Glomerular visceral epithelial cell (primary cell): ENCODE results near the gene RBPJL.
"Not testable (repeated sequence)": the region's sequence is repeated elsewhere in the genome, so short reads cannot be mapped to it uniquely, and the experiment has no call there.

ENCODE experiments used
- DNase-seq: peaks from one replicate; pipeline ENCODE4 v3.0.0-alpha.2; 2016; ENCODE audit errors: extremely low spot score

RBPJL gene

DNA sequence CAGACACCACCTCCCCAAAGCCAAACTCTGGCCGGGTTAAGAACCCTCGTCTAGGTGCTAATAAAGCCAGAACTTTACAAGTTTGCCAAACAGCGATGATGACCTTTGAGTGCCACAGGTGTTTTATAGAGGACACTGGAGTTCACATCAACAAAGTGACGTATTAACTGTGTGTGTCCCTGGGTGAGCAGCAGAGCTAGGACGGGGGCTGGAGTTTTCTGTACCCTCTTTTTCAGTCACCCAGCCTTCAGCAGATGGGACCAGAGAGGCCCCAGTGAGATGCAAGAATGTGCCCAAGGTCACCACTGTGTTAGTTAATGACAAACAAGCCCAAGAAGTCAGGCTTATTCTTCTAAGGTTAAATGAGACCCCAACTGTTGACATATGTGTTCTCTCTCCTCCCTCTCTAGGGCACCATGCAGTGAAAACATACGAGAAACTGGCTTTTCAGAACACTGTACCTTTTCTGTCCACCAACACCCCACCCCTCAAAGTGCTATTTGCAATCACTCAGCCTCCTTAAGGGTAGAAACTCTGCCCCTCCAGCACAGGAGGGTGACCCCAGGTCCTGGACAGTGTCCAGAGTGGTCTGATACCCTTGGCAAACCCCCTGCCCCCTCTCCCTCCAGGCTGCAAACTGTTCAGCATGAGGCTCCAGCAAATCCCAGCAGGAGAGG, 36.4 kb downstream of the RBPJL start:
- no peak for DNase-seq

DNA sequence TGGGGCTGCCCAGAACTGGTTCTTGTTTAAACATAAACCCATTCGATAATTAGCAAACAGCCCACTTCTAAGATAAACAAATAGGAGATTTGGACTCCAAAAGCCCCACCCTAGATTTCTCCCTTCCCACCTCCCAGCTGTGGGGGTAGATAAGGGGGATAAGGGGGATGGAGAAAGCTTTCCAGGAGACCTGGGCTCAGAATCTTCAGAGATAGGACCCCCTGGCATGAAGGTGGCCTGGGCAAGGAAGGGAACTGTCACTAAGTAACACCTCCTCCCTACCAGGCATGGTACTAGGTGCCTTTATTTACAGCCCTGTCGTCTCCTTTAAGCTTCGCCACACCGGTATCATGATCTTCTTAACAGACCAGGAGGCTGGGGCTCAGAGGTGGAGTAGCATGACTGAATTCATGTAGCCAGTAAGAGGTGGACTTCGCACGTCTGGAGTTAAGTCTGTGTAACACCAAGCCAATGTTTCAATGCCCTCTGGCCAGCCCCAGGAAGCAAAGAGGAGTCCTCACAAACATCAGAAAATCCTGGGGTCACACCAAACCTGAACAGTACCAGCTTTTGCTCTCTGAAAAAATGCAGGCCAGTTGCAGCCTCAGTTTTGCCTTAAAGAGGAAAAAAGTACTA, 37.0 kb downstream of the RBPJL start:
- DNase-seq = peak; percentile 46

DNA sequence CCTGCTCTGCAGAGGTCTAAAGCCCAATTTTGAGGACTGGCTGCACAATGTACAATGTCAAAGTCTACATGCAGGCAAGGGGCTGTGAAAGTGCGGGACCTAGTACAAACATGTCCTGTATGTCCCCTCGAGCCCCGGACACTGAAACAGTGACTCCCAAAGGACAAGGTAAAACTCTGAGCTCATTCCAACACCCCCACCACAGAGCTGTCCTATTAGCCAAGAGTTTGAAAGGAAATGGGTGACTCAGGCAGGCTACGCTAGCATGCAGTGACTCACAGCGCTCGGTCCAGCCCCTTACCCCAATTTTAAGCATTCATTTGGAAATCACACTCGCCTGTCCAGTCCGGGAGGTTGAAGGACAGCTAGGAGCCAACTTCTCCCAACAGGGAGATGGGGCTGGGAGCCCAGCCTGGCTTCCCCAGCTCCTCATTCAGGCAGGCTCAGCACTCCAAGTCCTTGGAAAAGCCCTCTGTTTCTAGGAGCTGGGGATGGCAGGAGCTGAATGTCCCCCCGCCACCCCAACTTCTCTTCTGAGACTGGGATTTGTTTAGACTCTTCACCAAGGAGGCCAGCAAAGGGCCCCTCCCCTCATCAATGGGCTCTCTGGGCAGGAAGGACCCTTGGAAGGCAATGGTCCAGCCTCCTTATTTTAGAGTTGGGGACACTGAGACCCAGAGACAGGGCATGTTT, 37.7 kb downstream of the RBPJL start:
- DNase-seq = peak; percentile 93

DNA sequence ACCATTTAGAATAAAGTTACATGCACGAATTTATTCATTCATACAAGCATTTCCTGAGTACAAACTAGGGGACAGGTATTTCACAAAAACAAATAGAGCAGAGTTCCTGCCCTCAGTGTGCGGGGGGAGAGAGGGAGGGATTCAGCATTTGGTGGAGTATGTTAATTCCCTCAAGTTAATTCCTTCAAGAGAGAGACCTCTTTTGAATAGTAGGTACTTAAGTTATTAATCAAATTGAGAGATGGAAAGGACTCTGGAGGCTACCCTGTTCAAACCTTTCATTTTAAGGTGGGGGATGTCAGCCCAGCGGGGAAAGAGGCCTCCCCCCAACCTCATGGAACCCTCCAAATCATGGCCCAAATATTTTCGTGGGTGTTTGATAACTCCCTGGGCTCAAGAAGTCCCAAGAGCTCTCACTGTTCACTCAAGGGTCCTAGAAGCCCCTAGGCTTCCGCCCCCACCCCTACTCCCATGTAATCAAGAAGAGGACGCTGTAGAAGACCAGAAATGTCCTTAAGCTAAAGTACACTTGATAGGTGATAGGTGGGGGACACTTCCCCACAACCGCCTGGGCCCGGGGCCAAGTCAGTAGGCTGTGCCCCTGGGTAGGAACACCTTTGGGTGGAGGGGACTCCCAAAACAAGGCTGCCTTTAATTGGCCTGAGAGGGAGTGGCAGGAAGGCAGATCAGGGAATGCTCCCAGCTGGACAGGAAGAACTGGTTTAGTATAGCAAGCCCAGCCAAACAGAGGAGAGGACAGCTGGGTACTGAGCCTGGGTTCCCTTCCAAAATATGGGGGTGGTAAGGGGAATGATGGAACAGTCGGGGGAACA, 38.7 kb downstream of the RBPJL start:
- peak; percentile 28 for DNase-seq

- peak; percentile 56 for DNase-seq
These were observed 39.7 kb downstream of the RBPJL start for GRCh38 chr20:45346291-45346718.

DNA sequence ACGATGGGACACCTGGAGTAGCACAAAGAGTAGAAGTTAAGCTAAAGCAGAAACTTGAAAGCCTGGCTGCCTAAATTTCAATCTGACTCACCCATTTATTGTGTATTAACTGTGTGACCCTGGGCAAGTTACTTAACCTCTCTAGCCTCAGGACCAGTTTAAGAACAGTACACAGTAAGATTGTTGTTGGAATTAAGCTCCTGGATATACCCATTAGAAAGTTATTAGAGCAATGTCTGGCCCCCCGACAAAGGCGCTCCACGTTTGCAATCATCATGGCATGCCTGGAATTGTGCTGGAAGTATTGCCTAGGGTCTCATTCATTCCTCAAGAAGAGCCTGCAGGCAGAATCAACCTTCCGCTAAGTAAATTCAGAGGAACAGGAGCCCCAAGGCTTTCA, 40.2 kb downstream of the RBPJL start:
- DNase-seq = no peak

DNA sequence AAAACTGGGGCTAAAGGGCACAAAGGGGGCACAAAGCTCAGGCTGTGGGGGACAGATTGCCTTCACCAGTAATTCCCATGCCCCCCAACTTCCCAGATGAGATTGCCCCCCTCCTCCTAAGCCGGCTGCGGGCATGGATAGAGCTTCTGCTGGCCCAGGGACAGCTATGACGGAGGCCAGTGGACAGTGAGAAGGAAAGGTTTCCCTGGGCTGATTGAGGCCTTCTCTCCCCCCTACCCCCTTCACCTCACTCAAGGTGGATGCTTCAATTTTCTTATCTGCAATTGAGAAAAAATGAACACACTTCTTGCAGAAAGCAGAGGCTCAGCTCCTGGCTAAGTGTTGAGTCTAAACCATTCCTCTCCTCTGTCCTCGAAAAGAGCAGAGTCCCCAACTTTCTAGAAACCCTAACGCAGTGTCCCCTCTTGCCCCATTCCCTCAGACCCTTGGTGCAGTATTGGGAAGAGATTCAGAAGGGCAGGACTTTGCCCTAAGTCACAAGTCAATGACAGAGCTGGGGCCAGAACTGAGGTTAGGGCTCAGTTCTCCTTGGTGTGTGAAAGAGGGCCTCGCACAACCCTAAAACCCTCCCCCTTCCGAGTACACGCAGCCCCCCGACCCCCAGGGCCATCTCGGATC, 40.8 kb downstream of the RBPJL start:
- peak; percentile 25 for DNase-seq

- DNase-seq = peak; percentile 90
These were observed 41.5 kb downstream of the RBPJL start, which contains the start of gene SDC4 for GRCh38 chr20:45347936-45348778. TSS of gene SDC4 (minus strand) at chr20:45348424. CDS start at chr20:45348384, 40 bp downstream.

GRCh38 chr20:45350217-45350616, 43.6 kb downstream of the RBPJL start:
- no peak for DNase-seq

DNA sequence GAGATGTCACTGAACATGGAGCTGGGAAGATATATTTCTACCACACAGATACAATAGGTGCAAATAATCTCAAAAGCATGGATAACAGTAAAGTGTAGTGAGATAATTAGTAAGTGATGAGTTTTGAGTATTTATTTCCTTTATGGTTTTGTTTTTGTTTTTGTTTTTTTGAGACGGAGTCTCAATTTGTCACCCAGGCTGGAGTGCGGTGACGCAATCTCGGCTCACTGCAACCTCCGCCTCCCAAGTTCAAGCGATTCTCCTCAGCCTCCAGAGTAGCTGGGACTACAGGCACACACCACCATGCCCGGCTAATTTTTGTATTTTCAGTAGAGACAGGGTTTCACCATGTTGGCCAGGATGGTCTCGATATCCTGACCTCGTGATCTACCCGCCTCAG, 44.2 kb downstream of the RBPJL start:
- DNase-seq = not testable (repeated sequence)

DNA sequence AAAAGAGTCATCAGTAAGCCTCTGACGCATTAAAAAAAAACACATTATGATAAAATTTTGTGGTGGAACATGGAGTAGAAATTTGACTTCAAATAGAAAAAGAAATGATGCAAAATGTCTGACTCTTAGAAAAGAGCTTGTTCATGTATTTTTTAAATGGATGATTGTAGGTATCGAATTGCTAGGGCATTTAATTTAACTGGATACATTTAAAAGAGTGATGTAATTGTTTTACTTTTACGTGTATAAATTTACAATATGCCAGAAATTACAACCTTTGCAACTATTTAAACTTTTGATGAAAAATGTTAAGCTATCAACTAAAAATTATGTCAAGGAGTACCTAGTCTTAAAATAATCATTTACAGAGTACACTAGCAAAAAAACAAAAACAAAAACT, 46.1 kb downstream of the RBPJL start:
- no peak for DNase-seq

GRCh38 chr20:45353746-45354145, 47.1 kb downstream of the RBPJL start:
- DNase-seq = no peak

DNA sequence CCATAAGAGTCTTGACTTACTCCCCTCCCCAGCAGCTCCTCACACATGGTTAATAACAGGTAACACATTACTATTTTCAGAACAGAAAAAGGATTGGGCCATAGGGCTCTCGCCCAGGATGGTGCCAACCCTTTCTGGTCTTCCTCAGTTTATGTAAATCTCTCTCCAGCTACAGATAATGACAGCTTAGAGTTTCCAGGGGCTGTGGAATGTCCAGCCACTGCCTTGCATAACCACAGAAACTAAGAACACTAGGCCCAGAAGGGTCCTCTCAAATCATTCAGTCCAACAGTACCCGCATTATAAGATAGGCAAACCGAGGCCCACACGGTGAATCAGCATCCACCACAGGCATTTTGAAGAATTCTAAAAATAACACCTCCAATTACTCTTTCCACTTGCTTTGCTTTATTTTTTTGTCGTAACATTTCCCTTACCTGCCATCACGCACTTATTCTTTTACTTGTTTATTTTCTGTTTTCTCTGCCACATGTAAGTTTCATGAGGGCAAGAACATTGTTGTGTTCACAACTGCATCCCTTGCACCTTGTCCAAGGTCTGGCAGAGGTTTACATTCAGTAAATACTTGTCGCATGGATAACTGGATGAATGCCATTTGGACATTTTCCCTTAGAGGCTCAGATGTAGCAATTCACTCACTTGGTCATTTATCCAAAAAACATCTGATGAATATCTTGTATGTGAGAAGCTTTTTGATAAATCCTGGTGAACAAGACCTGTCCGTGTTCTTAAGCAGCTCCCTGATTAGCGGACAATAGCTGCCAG, 48.0 kb downstream of the RBPJL start:
- peak; percentile 76 for DNase-seq

DNA sequence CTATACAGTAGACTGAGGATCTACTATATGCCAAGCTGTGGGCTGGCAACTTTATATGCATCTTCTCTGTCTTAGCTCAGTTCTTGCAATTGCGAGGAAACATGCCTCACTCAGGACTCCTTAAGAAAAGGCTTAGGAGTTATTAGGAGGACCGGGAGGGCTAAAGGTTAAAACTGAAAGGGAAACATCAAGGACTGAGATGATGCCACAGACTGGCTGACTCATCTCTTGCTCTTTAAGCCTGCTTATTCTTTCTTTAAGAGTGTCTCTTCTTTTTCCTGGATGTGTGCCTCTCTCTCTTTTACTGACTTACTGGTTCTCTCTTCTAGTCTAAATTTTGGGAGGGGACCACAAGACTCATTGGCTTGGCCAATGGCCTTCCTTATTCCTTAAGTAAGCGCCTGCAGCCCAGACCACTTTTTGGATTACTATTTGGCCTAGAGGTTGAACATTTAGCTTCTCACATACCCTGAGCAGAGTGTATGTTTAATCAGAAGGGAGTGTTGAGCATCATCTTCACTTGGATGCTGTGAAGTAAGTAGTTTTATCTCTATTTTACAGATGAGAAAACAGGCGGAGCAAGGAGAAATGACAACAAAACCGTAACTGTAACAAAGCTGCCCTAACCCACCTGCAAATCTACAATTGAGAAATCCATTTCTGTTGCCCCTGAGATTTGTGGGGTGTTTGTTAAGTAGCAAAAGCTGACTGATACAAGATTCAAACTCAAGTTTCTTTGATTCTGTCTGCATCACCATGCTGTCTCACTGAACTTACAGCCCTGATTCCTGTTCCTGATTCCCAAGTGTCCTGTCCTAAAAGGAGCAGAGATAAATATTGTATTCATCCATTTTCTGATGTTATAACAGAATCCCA, 48.8 kb downstream of the RBPJL start:
- DNase-seq = peak; percentile 70

DNA sequence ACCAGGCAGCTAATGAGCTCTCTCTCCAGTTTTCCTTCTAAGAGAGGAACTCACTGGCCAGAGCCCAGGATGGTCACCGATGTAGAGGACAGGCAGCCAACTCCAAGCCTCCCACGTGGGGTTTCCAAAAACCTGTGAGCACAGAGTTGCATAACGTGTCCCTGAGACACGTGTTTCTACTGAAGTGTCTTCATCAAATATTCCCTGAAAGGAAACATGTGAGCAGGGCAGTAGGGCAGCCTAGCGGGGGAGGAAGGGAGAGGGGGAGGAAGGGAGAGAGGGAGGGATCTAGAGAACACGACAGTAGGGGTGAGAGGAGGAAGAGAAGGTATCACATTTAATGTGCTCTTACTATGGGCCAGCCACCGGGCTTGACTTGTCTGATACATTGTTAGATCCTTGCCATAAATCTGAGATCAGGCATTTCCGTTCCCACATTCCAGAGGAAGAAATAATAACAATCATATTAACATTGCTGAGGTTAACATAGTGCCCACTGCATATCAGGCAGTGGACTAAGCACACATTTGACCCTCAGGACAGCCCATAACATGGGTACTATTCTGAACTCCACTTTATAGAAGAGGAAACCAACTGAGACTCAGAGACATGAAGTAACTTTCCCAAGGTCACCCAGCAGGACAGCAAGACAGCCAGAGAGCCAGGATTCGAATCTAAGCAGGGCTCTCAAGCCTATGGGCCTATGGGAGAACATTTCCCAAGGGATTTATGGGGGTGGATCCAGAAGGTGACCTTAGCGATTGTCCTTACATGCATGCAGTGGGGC, 51.8 kb downstream of the RBPJL start:
- peak; percentile 82 for DNase-seq

DNA sequence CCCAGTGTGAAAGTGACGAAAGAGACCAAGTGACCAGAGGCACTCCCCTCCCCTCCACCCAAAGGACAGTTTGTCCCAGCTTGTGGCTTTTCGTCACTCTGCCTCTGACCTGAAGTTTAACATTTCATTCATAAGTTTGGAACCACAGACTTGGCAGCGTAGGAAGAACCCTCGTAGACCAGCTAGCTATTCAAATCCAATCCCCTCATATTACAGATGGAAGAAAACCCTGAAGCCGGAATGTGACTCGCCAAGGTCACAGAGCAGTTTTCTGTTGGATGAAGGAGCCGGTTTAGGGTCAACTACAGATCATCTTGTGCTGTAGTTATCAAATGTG, 52.4 kb downstream of the RBPJL start:
- DNase-seq = peak; percentile 74

DNA sequence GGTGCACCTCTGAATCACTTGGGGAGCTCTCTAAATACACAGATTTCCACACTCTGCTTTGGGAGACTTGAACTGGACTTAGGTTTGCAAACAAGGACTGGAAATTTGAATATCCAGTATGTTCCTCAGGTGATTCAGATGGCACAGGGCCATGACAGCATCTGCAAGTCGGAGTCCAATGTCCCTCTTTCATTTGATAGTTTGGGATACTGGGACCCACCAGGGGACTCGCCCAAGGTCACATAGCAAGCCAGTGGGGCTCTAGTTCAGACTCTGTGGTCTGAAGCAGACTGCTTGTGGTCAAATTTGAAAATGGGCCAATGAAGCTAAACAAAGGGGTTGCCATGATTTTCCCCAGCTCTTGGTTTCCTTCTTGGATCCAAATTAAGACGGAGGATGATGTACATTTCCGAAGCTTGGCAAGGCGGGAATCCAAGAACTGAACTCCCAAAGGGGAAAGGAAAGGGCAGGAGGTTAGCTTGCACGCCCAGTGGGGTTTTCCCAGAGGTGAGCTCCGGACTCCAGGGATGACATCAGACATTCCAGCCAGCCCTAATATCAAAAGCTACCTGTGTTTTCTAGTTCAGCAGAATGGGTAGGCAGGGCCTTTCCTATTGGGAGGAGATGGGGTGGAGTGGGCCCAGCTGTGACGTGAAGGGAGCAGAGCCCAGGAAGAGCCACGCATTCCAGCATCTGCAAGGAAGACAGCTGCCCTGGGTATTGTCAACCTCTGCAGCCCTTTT, 52.9 kb downstream of the RBPJL start:
- peak; percentile 99 for DNase-seq
